GM15510 (cell line): ENCODE data around the gene KCTD4.

Experiments
- POLR2A ChIP-seq: IDR thresholded peaks from 3 replicates; pipeline ENCODE4 v1.6.1; 2011; ENCODE audit warnings: borderline replicate concordance; ENCODE audit not compliant: insufficient read length; ENCODE audit errors: extremely low read depth

Gene KCTD4

DNA sequence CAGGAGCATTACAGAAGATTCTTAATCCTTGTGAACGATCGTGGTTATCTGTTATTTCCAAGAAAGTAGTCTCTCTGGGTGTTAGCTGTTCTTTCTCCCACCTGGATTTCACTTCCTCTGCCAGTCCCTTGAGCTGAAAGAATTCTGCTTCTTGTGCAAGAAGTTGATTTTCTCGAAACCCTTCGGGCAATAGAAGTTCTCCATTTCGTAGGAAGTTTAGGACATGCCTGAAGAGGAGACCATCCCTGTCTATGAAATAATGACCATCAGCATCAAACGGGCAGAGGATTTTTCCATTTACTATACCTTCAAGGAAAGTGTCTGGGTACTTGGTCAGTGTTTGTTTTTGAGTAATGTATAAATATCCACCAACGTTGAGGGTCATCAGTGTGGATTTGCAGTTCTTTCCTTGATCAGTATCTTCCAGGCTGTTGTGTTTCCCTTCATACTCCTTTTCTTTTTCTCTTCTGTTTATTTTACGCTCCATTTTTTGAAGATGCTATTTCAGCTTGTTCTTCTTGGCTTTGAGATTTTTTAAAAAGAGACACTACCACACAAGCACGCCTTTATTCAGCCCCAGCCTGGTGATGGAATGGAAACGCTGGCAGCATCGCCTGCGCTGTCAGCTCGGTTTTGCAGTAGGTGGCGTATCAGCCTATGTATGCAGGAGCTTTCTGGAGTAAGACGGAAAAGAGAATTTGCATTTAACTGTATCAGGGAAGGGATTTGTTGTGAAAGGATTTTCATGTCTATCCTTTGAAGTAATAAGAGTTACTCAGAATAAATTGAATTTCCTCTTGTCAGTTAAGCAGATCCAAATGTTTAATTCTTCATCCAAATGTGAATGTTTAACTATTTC, 6.5 kb downstream of the KCTD4 start:
- TF ChIP-seq POLR2A: no peak

DNA sequence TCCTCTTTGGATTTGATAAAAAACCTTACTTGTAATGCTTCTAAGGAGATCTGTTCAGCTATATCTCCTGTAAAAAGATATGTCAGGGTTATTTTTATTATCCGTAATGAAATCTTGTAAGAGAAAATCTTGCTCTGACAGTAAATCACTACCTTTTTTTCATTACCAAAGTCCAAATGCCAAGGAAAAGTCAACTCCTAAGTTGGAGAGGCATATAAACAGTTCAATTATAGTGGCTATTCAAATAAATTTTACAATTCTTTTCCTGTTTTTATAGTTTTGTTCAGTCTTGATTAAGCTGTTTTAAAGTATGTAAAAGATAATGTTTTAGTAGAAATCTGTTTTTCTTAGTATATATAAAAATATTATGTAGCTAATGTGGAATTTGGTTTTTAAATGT, 9.0 kb downstream of the KCTD4 start:
- TF ChIP-seq POLR2A: no peak

DNA sequence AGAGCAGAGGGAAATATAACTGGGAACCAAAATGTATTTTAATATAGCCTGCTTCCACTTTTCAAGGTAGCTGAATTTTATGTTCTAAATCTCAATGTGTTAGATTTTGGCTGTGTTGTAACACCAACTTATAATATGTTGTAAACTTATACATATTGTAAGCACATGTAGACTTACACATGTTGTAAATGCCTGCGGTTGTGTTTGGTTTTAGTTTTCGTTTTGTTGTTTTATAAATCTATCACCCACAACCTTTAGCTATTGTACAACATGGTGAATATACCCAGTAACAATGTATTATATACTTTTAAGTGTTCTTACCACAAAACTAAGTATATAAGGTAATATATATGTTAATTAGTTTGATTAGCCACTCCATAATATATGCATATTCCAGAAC, 15.6 kb downstream of the KCTD4 start:
- TF ChIP-seq POLR2A: no peak

DNA sequence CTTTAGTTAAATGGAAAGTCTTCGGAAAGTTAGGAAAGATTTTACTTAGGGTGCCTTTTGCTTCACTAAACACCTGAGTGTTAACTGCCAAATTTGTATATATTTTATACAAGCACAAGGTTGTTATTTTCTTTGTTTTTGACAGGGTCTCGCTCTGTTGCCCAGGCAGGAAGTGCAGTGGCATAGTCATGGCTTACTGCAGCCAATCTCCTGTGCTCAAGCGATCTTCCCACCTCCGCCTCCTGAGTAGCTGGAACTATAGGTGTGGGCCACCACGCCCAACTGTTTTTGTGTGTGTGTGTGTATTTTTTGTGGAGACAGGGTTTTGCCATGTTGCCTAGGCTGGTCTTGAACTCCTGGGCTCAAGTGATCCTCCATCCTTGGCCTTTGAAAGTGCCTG, 16.2 kb downstream of the KCTD4 start:
- TF ChIP-seq POLR2A: no peak

DNA sequence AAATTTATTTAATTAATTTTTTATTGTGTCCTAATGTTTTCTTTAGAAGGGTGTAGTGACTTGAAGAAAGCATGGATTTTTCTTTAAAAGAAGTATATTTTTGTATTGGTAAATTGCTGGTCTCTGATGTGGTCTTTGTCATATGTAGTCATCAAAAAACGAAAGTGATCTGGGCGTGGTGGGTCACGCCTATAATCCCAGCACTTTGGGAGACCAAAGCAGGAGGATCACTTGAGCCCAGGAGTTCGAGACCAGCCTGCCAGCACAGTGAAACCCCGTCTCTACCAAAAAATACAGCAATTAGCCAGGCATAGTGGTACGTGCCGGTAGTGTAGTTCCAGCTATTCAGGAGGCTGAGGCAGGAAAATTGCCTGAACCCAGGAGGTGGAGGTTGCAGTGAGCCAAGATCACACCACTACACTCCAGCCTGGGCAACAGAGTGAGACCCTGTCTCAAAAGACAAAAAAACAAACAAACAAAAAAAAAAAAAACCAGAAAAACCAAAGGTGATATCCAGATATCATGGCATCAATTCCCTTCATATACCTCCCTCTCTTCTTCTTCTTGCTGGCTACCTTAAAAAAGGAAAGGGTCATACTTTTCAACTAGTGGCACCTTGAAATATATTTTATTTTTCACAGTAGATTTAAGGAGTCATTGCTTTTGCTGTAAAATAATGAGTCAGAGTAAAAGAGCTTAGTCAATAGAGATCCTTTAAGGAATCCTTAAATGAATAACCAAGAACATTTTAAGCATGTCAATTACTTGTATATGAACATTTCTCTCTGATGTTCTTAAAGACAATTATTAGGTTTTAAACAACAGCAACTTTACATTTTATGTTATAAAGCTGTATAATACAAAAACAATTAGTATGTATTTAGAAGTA, 19.9 kb downstream of the KCTD4 start:
- TF ChIP-seq POLR2A: no peak

DNA sequence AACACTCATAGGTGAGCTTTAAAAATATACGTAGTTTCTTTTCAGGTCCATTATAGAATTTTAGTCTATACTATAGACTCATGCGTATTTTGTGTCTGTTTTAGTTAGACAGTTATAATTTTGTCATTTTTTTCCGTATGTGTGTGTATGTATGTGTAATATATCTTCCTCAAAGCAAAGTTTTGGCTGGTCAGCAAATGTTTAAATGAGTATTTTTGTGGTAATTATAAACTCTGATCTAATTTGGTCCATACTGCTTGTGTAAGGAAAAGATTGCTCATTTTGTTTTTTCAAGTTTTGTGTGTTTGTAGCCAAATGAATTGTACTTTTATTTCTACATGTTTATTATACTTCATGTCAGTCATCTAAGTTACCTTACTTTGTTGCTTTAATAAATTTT, 20.5 kb downstream of the KCTD4 start:
- TF ChIP-seq POLR2A: no peak

DNA sequence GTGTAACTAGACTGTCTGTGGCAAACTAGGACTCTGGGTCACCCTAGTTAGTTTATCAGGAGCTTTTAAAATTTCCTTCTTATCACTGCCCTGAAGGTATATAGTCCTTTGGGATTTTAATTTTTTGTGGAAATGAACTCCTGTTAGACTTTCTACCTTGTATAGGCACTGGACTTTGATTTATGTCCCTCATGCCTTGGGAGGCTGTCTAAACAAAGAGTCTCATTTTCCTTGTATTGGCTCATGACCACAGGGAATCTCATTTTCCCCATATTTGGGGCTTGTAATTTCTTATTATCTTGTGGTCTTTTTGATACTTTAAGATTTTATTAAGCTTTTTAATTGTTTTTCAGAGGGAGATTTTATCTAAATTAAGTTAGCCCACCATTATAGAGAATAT, 21.4 kb downstream of the KCTD4 start:
- TF ChIP-seq POLR2A: no peak

DNA sequence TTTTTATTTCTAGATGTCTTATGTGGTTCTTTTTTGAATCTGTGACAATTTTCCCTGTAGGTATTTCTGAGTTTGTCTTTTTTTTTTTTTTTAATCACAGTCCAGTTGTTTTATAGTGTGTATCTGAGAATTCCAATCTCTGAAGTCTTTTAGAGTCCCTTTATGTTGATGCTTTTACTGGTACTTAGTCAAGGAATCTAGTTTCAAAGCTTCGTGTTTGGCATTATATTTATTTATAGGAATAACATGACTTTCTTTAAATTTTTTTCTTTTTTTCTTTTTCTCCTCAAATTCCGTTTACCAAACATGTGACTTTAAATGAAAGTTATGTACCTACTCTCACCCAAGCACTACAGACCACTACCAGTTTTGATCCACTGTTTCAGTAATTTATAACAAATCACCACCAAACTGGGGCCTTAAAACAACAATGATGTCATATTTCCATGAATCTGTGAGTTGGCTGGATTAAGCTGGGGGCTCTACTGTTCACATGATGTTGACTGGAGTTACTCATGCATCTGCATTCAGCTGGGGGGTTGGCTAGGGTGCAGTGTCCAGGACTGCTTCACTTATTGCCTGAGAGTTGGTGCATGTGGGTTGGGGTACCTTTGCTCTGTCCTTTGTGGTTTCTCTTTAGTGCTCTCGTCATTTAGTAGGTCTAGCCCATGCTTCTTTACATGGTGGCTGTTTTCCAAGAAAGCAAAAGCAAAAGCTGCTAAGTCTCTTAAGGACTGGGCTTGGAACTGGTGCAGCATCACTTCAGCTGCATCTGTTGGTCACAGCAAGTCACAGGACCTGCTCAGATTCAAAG, 22.3 kb downstream of the KCTD4 start:
- no peak for TF ChIP-seq POLR2A

DNA sequence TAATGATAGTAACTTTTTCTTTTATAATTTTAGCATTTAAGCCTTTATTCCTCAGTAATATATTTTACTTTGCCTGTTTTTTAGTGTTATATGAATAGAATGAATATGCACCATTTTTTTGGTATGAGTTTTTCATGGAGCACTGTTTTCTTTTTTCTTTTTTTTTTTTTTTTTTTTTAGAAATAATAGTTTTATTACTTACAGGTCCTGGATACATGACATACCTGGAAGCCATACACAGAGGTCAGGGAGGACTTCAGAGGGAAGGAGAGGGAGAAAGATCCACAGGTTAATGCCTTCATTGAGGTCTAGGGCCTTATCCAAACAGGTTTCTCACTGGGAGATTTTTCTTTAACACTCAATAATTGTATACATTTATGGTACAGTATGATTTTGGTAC, 26.4 kb downstream of the KCTD4 start:
- TF ChIP-seq POLR2A: no peak

DNA sequence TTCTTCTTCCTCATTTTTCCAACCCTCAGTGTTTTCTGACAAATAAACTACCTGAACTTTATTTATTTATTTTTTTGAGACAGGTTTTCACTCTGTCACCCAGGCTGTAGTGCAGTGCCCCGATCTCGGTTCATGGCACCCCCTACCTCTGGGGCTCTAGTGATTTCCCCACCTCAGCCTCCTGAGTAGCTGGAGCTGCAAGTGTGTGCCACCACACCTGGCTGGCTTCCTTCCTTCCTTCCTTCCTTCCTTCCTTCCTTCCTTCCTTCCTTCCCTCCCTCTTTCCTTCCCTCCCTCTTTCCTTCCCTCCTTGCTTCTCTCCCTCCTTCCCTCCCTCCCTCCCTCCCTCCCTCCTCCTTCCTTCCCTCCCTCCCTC, 32.3 kb downstream of the KCTD4 start:
- no peak for TF ChIP-seq POLR2A

DNA sequence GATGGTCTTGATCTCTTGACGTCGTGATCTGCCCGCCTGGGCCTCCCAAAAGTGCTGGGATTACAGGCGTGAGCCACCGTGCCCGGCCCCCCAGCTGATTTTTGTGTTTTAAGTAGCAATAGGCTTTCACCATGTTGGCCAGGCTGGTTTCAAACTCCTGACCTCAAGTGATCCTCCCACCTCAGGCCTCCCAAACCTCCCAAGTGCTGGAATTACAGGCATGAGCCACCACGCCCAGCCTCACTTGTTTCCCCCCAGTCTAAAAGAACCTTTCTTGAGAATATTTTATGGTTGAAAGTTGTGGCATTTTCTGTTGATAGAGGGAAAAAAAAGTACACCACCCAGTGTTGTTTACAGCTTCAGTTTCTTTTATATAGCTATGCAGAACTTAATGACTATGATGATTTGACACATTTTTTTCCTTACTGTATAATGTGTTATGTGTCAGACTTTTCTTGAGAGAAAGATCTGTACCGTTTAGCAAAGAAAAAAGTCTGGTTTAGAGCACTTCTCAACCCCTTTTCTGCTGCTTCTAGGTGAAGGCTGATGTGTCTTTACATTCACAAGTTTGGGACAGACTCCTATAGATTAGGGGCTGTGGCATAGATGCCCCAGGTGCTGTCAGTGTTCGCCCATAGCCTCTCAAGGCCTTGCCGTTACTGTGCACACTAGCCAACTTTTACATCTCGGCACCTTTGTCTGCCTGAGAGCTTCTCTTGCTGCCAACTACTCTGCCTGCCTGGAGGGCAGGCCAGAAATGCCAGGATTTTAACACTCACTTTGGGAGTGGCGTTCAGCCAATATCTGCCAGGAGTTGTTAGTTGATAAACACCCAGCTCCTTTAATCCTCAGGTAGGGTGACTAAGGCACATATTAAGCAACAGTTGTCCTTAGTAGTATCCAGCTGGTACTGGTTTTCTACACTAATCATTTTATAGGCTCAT, 33.0 kb downstream of the KCTD4 start:
- TF ChIP-seq POLR2A: no peak

DNA sequence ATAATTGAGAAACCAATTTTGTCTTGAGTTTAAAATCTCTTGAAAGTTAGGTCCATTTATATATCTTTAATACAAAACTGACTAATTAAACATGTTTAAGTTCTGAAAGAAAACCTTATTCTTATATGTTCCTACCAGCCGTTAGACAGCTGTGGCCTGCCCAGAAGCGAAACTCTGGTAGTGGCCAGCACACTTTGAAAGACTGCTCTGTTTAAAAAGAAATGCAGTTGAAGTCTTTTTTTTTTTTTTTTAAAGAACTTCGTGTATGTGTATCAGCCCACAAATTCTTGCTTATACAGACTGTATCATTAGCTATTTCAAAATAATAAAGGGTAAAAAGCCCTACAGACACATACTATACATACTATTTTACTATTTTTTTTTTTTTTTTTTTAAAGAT, 34.0 kb downstream of the KCTD4 start:
- no peak for TF ChIP-seq POLR2A

DNA sequence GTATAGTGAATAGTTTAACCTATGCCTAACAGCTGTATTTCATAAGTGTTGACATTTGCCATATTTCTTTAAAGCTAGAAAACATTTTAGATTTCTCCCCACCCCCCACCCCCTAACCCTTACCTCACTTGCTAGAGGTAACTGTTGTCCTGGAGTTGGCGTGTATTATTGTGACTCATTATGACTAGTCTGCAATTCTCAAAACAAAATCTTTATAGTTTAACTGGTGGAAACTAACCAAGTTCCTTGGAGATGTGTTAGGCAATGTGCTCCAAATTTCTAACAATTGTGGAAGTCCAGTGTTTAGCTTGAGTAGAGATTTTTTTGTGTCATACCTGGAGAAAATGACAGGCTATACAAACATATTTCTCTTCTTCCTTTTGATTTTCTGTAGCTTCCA, 38.0 kb downstream of the KCTD4 start:
- TF ChIP-seq POLR2A: no peak

DNA sequence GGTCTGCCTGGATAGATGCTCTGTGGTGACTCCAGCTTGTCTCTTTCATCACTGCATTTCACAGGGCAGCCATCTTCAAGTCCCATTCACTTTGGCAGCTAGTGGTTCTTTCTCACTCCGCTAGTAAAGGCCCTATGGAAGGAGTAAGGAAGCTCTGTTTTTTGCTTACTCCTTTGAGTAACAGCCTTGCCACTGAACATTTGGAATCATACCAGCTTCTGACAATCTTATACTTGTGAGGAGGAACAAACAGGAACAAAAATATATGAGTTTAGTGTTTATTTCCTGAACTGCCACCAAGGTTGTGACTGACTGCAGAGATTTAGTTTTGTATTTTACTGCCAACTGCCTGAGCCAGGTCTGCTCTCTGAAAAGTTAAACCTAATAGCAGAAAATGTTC, 38.7 kb downstream of the KCTD4 start:
- no peak for TF ChIP-seq POLR2A
